T-helper 2 cell (primary cell): ENCODE data around the gene NT5DC4.

ENCODE experiments used
- DNase-seq, 5 experiments: peaks; one replicate each; pipeline versions ENCODE4 v3.0.0 to v3.0.0-alpha.2; 2012 to 2022

Gene NT5DC4

GRCh38 chr2:112787729-112788393, 67.0 kb downstream of the NT5DC4 start:
- no peak for DNase-seq

GRCh38 chr2:112788653-112789052, 67.8 kb downstream of the NT5DC4 start:
- DNase-seq: no peak
